C4-2B (cell line): ENCODE results near the gene PCGF5.

Experiments
- CTCF ChIP-seq: fragments of 450-650 bp; conservative IDR thresholded peaks from 2 replicates; pipeline ENCODE4 v1.5.1; 2017; ENCODE audit warnings: mild to moderate bottlenecking
- ZFX ChIP-seq: fragments of 450-650 bp; IDR thresholded peaks from 2 replicates; pipeline ENCODE4 v1.6.1; 2017

GRCh38 chr10:91299999-91300575 lies 79.6 kb downstream of the PCGF5 start:
- TF ChIP-seq CTCF (no peak), ZFX (no peak)
